HepG2 (cell line): Measurements from ENCODE around the gene VTI1B. TPM values are rescaled to one million over a fixed set of nuclear protein-coding genes. Genes with fewer than 3 reads are reported as not detected.

Experiments
- ATAC-seq: fragments of 200-7000 bp; cut with Tn5 transposase; 3 replicates; pipeline ENCODE4 v1.9.1; 2020; ENCODE audit warnings: mild to moderate bottlenecking, moderate library complexity
- BruUV-seq: library from RNA; stranded (reverse); fragments of 400-500 nt; replicated peaks from 2 replicates; lab custom pipeline; 2021; lab: Mats Ljungman, UMichigan
- CTCF ChIA-PET: fragments of 300-600 bp; formaldehyde crosslinking; extraction: SDS; loops from one replicate; lab custom pipeline; 2021; ENCODE audit warnings: low total read pairs, inconsistent platforms, low intra/inter-chr PET ratio; lab: Yijun Ruan, JAX
- POLR2A ChIA-PET: fragments of 350-600 bp; sonication (Branson Sonifier 250); formaldehyde crosslinking; loops from one replicate; lab custom pipeline; 2020; ENCODE audit warnings: antibody characterized with exemption, inconsistent platforms; lab: Yijun Ruan, JAX
- DNase-seq: peaks from one replicate; pipeline ENCODE4 v3.0.0-alpha.2; 2015; ENCODE audit warnings: low spot score
- FAIRE-seq: peaks from 3 replicates; lab custom pipeline; 2011; peaks lifted over from hg19 to GRCh38; lab: Jason Lieb, UNC
- H2AFZ ChIP-seq: one replicate; pipeline ENCODE4 v1.6.1; 2011; ENCODE audit warnings: low read length, inconsistent platforms
- H3K27ac ChIP-seq: fragments of 300-600 bp; 3 replicates; pipeline ENCODE4 v1.8.0; 2011; ENCODE audit warnings: mixed run types, mild to moderate bottlenecking, mixed read lengths, low read length, inconsistent platforms; ENCODE audit not compliant: insufficient read depth; ENCODE audit errors: extremely low read length
- H3K27me3 ChIP-seq, 2 experiments: fragments of 200-600 bp in 1 of 2; 2 replicates in 1 of 2; 3 replicates in 1 of 2; pipeline versions ENCODE4 v1.6.0 to v1.8.0; 2011; ENCODE audit warnings: low read length in 2 of 2, mild to moderate bottlenecking in 2 of 2, moderate library complexity in 2 of 2, inconsistent platforms in 1 of 2; ENCODE audit not compliant: insufficient read depth in 2 of 2, control insufficient read depth in 1 of 2
- H3K36me3 ChIP-seq, 2 experiments: fragments of 200-600 bp in 1 of 2; replicated peaks in 1 of 2; 2 replicates in 1 of 2; 3 replicates in 1 of 2; pipeline versions ENCODE4 v1.5.1 to v1.8.0; 2011; ENCODE audit warnings: low read length in 2 of 2, inconsistent platforms in 1 of 2; ENCODE audit not compliant: insufficient read depth in 2 of 2, control insufficient read depth in 1 of 2
- H3K4me1 ChIP-seq: 2 replicates; pipeline ENCODE4 v1.5.1; 2012; ENCODE audit warnings: low read length, inconsistent platforms; ENCODE audit not compliant: insufficient read depth
- H3K4me2 ChIP-seq: 2 replicates; pipeline ENCODE4 v1.6.0; 2011; ENCODE audit warnings: low read depth, low read length, inconsistent platforms
- H3K4me3 ChIP-seq, 3 experiments: fragments of 200-600 bp in 1 of 3; sonication (generic), shearing (Covaris generic) in 1 of 3; replicated peaks in 1 of 3; 2 replicates each; pipeline ENCODE4 v1.5.1; 2011 to 2016; ENCODE audit warnings: low read length in 3 of 3, inconsistent platforms in 2 of 3, low read depth in 2 of 3, mild to moderate bottlenecking in 2 of 3, control low read depth in 1 of 3, mixed read lengths in 1 of 3; ENCODE audit not compliant: insufficient read depth in 1 of 3
- H3K79me2 ChIP-seq: one replicate; pipeline ENCODE4 v1.6.1; 2011; ENCODE audit warnings: low read length, inconsistent platforms; ENCODE audit not compliant: insufficient read depth
- H3K9ac ChIP-seq: 2 replicates; pipeline ENCODE4 v1.6.0; 2011; ENCODE audit warnings: mild to moderate bottlenecking, low read depth, low read length, inconsistent platforms; ENCODE audit not compliant: insufficient read depth
- H3K9me3 ChIP-seq: 2 replicates; pipeline ENCODE4 v1.5.1; 2012; ENCODE audit warnings: mild to moderate bottlenecking, low read length
- H4K20me1 ChIP-seq: 2 replicates; pipeline ENCODE4 v1.6.0; 2011; ENCODE audit warnings: inconsistent platforms, mild to moderate bottlenecking, low read length, moderate library complexity; ENCODE audit not compliant: insufficient read depth
- CBFB ChIP-seq: sonication (generic); formaldehyde crosslinking; IDR thresholded peaks from 2 replicates; pipeline ENCODE4 v1.4.0; 2020; ENCODE audit warnings: missing genetic modification reagents
- GABPA ChIP-seq, 2 experiments: IDR thresholded peaks; 2 replicates each; pipeline ENCODE4 v1.6.1; 2011 to 2016; ENCODE audit warnings: low read depth in 2 of 2, low read length in 1 of 2, missing biosample characterization in 1 of 2, missing genetic modification characterization in 1 of 2
- HMG20B ChIP-seq: conservative IDR thresholded peaks from 2 replicates; pipeline ENCODE4 v1.6.1; 2016; ENCODE audit warnings: missing genetic modification reagents, missing compliant biosample characterization
- KDM2A ChIP-seq: sonication (generic); formaldehyde crosslinking; IDR thresholded peaks from 2 replicates; pipeline ENCODE4 v1.4.0; 2020; ENCODE audit warnings: low read depth, missing genetic modification reagents, borderline replicate concordance
- LBX2 ChIP-seq: sonication (generic); formaldehyde crosslinking; IDR thresholded peaks from 2 replicates; pipeline ENCODE4 v1.5.0; 2020; ENCODE audit warnings: missing genetic modification reagents, mild to moderate bottlenecking, borderline replicate concordance
- PRDM10 ChIP-seq: sonication (generic); formaldehyde crosslinking; IDR thresholded peaks from 2 replicates; pipeline ENCODE4 v1.4.0; 2020; ENCODE audit warnings: low read depth, missing genetic modification reagents
- TERF1 ChIP-seq: sonication (generic); formaldehyde crosslinking; IDR thresholded peaks from 2 replicates; pipeline ENCODE4 v1.8.0; 2022; ENCODE audit warnings: mild to moderate bottlenecking, missing genetic modification reagents, moderate library complexity
- ZBTB26 ChIP-seq: IDR thresholded peaks from 2 replicates; pipeline ENCODE4 v1.6.1; 2016; ENCODE audit warnings: missing compliant biosample characterization, missing genetic modification reagents, borderline replicate concordance
- ZFP90 ChIP-seq: sonication (generic); formaldehyde crosslinking; IDR thresholded peaks from 2 replicates; pipeline ENCODE4 v1.8.0; 2022; ENCODE audit warnings: missing genetic modification reagents, mild to moderate bottlenecking, inconsistent platforms, borderline replicate concordance
- ZNF274 ChIP-seq: sonication (generic); formaldehyde crosslinking; IDR thresholded peaks from 2 replicates; pipeline ENCODE4 v1.5.1; 2020; ENCODE audit warnings: mild to moderate bottlenecking, missing genetic modification reagents
- ZNF484 ChIP-seq: sonication (generic); formaldehyde crosslinking; IDR thresholded peaks from 2 replicates; pipeline ENCODE4 v1.5.1; 2020; ENCODE audit warnings: mild to moderate bottlenecking, low read depth, missing genetic modification reagents, borderline replicate concordance
- WGBS: methylation state at CpG from one replicate; pipeline ENCODE4 v1.1.6; 2017; ENCODE audit warnings: low lambda C conversion rate; 5-methylcytosine and 5-hydroxymethylcytosine counted together
- in situ Hi-C: cut with HindIII; loops from 2 replicates; pipeline ENCODE4 v1.10.0; 2017; ENCODE audit warnings: low pct_unique_long_range_greater_than_20kb; ENCODE audit not compliant: extremely low pct_ligation_motif_present
- intact Hi-C: fragments of 100-400 bp; cut with micrococcal nuclease; formaldehyde crosslinking; loops from one replicate; pipeline ENCODE4 v1.10.0; 2022; ENCODE audit not compliant: unreplicated experiment
- polyA plus RNA-seq, 8 experiments: library from polyadenylated mRNA; depleted of rRNA in 3 of 8; stranded (reverse) in 7 of 8; unstranded in 1 of 8; fragments of >200 nt; fragmentation: Illumina TruSeq in 4 of 8; extraction: Trizol in 4 of 8; gene quantifications; 2 replicates each; pipeline versions ENCODE4 v1.2.1 to v1.2.3, GENCODE V29; 2011 to 2016; ENCODE audit warnings: low read depth in 4 of 8, missing spikeins in 1 of 8, mixed read lengths in 1 of 8; ENCODE audit not compliant: insufficient read depth in 1 of 8
- total RNA-seq, 5 experiments: library from RNA; depleted of rRNA; stranded (reverse); fragments of >200 nt; fragmentation: Illumina TruSeq; extraction: Trizol; gene quantifications; 2 replicates each; pipeline ENCODE4 v1.2.3, GENCODE V29; 2016; ENCODE audit warnings: low read depth in 1 of 5

The VTI1B gene
- total and polyA plus RNA-seq, 2 of the 13 experiments (the other 11 are each of a cell fraction or from before 2014, with no cell fraction given), result 39.0 to 103 TPM

- TF ChIP-seq TERF1 (CRISPR knock-in tag), result no peak
- no peak for TF ChIP-seq GABPA (IDR thresholded peaks at IDR 0.05; ENCODE audit: low read depth, low read length)
- TF ChIP-seq GABPA (CRISPR knock-in tag; IDR thresholded peaks at IDR 0.05; ENCODE audit: low read depth), result no peak
- TF ChIP-seq HMG20B (CRISPR knock-in tag), result no peak
- TF ChIP-seq ZNF274, result no peak
- TF ChIP-seq KDM2A, result no peak
- no peak for TF ChIP-seq ZBTB26 (CRISPR knock-in tag)
- no peak for TF ChIP-seq CBFB
- no peak for TF ChIP-seq ZFP90 (CRISPR knock-in tag)
- TF ChIP-seq LBX2 (CRISPR knock-in tag), result no peak
- no peak for TF ChIP-seq PRDM10 (CRISPR knock-in tag)
- TF ChIP-seq ZNF484 (CRISPR knock-in tag), result no peak
- CTCF ChIA-PET, result no interaction called here
- no peak for FAIRE-seq
- no TSS peak for BruUV-seq
- ATAC-seq, result no peak
- intact Hi-C loops, result no loop called here
- no peaks in the 10 kb centered on the region for H3K79me2 ChIP-seq
- no peaks in the 10 kb centered on the region for H3K27me3 ChIP-seq
- POLR2A ChIA-PET, result no interaction called here
- H3K27ac ChIP-seq, result no peak overlapping the region
- H3K4me1 ChIP-seq, result no peaks in the 10 kb centered on the region
- no peaks in the 10 kb centered on the region for H4K20me1 ChIP-seq
- H3K4me2 ChIP-seq, result no peak overlapping the region
- H3K4me3 ChIP-seq, result no peak overlapping the region
- H2AFZ ChIP-seq, result no peak overlapping the region
- in situ Hi-C loops, result no loop called here
- no peaks in the 10 kb centered on the region for H3K9me3 ChIP-seq
- H3K36me3 ChIP-seq, result peaks cover 23 to 51% of the 10 kb centered on the region in 2 experiments
- no peak for DNase-seq
- WGBS, result 86% methylated on average over 2 of the region's 2 CpGs
- H3K9ac ChIP-seq, result no peak overlapping the region
Observed at GRCh38 chr14:67644428-67644827, 30.0 kb downstream of the VTI1B start.
